CD14-positive monocyte (primary cell): Measurements from ENCODE around the gene ARHGAP44. TPM values are rescaled to one million over a fixed set of nuclear protein-coding genes. Genes with fewer than 3 reads are reported as not detected.

Experiments
- DNase-seq, 3 donors: peaks; one replicate each; pipeline ENCODE4 v3.0.0-alpha.2; 2011 to 2022
- H2AFZ ChIP-seq: 2 replicates; pipeline ENCODE4 v1.6.0; 2012; ENCODE audit warnings: mild to moderate bottlenecking, low read depth, low read length, inconsistent platforms; ENCODE audit not compliant: insufficient read depth, poor library complexity, severe bottlenecking
- H3K27ac ChIP-seq, 2 donors: 1 replicate in 1 of 2; 2 replicates in 1 of 2; pipeline ENCODE4 v1.5.1; 2012 to 2013; ENCODE audit warnings: low read length in 2 of 2, control low read depth in 1 of 2, inconsistent platforms in 1 of 2, low read depth in 1 of 2, mild to moderate bottlenecking in 1 of 2
- H3K27me3 ChIP-seq, 2 donors: one replicate each; pipeline versions ENCODE4 v1.6.0 to v1.6.1; 2011 to 2013; ENCODE audit warnings: low read length in 2 of 2; ENCODE audit not compliant: control insufficient read depth in 2 of 2, insufficient read depth in 2 of 2
- H3K36me3 ChIP-seq, 2 donors: replicated peaks in 1 of 2; 1 replicate in 1 of 2; 2 replicates in 1 of 2; pipeline versions ENCODE4 v1.5.1 to v1.6.1; 2012 to 2013; ENCODE audit warnings: low read length in 2 of 2, control low read depth in 1 of 2, inconsistent platforms in 1 of 2, mild to moderate bottlenecking in 1 of 2; ENCODE audit not compliant: insufficient read depth in 2 of 2, control insufficient read depth in 1 of 2
- H3K4me1 ChIP-seq, 2 donors: 1 replicate in 1 of 2; 2 replicates in 1 of 2; pipeline versions ENCODE4 v1.5.1 to v1.6.1; 2012 to 2013; ENCODE audit warnings: low read length in 2 of 2, control low read depth in 1 of 2, inconsistent platforms in 1 of 2, mild to moderate bottlenecking in 1 of 2, moderate library complexity in 1 of 2; ENCODE audit not compliant: insufficient read depth in 2 of 2, control insufficient read depth in 1 of 2
- H3K4me2 ChIP-seq: replicated peaks from 2 replicates; pipeline ENCODE3; 2012; ENCODE audit warnings: low read length, moderate library complexity, mild to moderate bottlenecking; ENCODE audit not compliant: poor library complexity, severe bottlenecking; ENCODE audit errors: extremely low read depth
- H3K4me3 ChIP-seq, 3 experiments: fragments of 200-600 bp in 1 of 3; sonication (generic) in 1 of 3; replicated peaks in 1 of 3; 1 replicate in 2 of 3; 2 replicates in 1 of 3; pipeline ENCODE4 v1.5.1; 2011 to 2013; ENCODE audit warnings: low read length in 3 of 3, mild to moderate bottlenecking in 3 of 3, control low read depth in 2 of 3, low read depth in 2 of 3, inconsistent platforms in 1 of 3, moderate library complexity in 1 of 3
- H3K79me2 ChIP-seq: 2 replicates; pipeline ENCODE4 v1.6.0; 2012; ENCODE audit warnings: mild to moderate bottlenecking, control low read depth, inconsistent platforms, low read length, moderate library complexity; ENCODE audit not compliant: insufficient read depth
- H3K9ac ChIP-seq: 2 replicates; pipeline ENCODE4 v1.6.0; 2017; ENCODE audit warnings: low read length, mild to moderate bottlenecking; ENCODE audit not compliant: insufficient read depth, poor library complexity, severe bottlenecking
- H3K9me3 ChIP-seq, 2 donors: replicated peaks in 1 of 2; 1 replicate in 1 of 2; 2 replicates in 1 of 2; pipeline versions ENCODE4 v1.5.1 to v1.6.1; 2012 to 2013; ENCODE audit warnings: low read length in 2 of 2, control low read depth in 1 of 2; ENCODE audit not compliant: control insufficient read depth in 1 of 2, insufficient read depth in 1 of 2
- H4K20me1 ChIP-seq: 2 replicates; pipeline ENCODE4 v1.6.0; 2012; ENCODE audit warnings: mild to moderate bottlenecking, low read length, control low read depth, moderate library complexity; ENCODE audit not compliant: insufficient read depth
- H3K27ac Mint-ChIP-seq, 7 donors: one replicate each; pipeline ENCODE4 v1.8.0; 2020; ENCODE audit warnings: mild to moderate bottlenecking in 7 of 7, mixed read lengths in 7 of 7, moderate library complexity in 6 of 7, inconsistent platforms in 2 of 7
- H3K27me3 Mint-ChIP-seq, 3 donors: one replicate each; pipeline ENCODE4 v1.8.0; 2021 to 2022; ENCODE audit warnings: low read depth in 3 of 3, mild to moderate bottlenecking in 3 of 3, mixed read lengths in 3 of 3, moderate library complexity in 3 of 3, inconsistent platforms in 1 of 3
- H3K36me3 Mint-ChIP-seq, 2 donors: one replicate each; pipeline ENCODE4 v1.8.0; 2020; ENCODE audit warnings: mixed read lengths in 2 of 2, inconsistent platforms in 1 of 2, mild to moderate bottlenecking in 1 of 2
- H3K4me1 Mint-ChIP-seq: one replicate; pipeline ENCODE4 v1.8.0; 2020; ENCODE audit warnings: mild to moderate bottlenecking, mixed read lengths
- H3K4me3 Mint-ChIP-seq, 2 donors: one replicate each; pipeline ENCODE4 v1.8.0; 2020; ENCODE audit warnings: mild to moderate bottlenecking in 2 of 2, mixed read lengths in 2 of 2, moderate library complexity in 1 of 2
- H3K9me3 Mint-ChIP-seq, 7 donors: one replicate each; pipeline ENCODE4 v1.8.0; 2020 to 2022; ENCODE audit warnings: mixed read lengths in 7 of 7, mild to moderate bottlenecking in 6 of 7, moderate library complexity in 6 of 7, inconsistent platforms in 2 of 7
- CTCF ChIP-seq: fragments of 200-600 bp; IDR thresholded peaks from one replicate; pipeline ENCODE4 v1.8.0; 2022; ENCODE audit warnings: antibody characterized with exemption, mild to moderate bottlenecking
- WGBS: methylation state at CpG from one replicate; pipeline ENCODE4 v1.1.5; 2013; ENCODE audit warnings: missing lambda C conversion rate; ENCODE audit not compliant: insufficient coverage; 5-methylcytosine and 5-hydroxymethylcytosine counted together
- intact Hi-C, 2 donors: fragments of 100-400 bp; cut with micrococcal nuclease; formaldehyde crosslinking; loops; one replicate each; pipeline versions ENCODE4 v1.15.0 to v1.15.1; 2023
- polyA plus RNA-seq, 3 donors: library from polyadenylated mRNA; depleted of rRNA in 1 of 3; unstranded in 2 of 3; stranded (reverse) in 1 of 3; fragments of 300-500 nt in 2 of 3; fragments of >200 nt in 1 of 3; fragmentation: Illumina TruSeq in 2 of 3; gene quantifications; 1 replicate in 2 of 3; 2 replicates in 1 of 3; pipeline ENCODE4 v1.2.3, GENCODE V29; 2012 to 2021

ARHGAP44 gene
- polyA plus RNA-seq, 3 donors = not detected

- H3K9me3 Mint-ChIP-seq = peaks cover 0 to 4% (median 0%) of the 10 kb centered on the region in 7 donors
- WGBS = 44% methylated on average over 13 of the region's 19 CpGs
- H3K4me2 ChIP-seq = no peak overlapping the region
These were observed 235.4 kb downstream of the ARHGAP44 start for GRCh38 chr17:13024526-13025257.

GRCh38 chr17:13025258-13025627 lies 235.9 kb downstream of the ARHGAP44 start:
- H3K27me3 Mint-ChIP-seq = peaks cover 0 to 8% (median 3%) of the 10 kb centered on the region in 3 donors
- H3K4me1 Mint-ChIP-seq = peaks cover 16% of the 10 kb centered on the region
- no peak overlapping the region for H2AFZ ChIP-seq
- H3K79me2 ChIP-seq = no peaks in the 10 kb centered on the region
- peaks cover 0 to 4% (median 0%) of the 10 kb centered on the region in 7 donors for H3K9me3 Mint-ChIP-seq
- intact Hi-C loops = no loop called here
- H3K4me3 ChIP-seq = no peak overlapping the region
- no peaks in the 10 kb centered on the region for H3K9me3 ChIP-seq
- no peak overlapping the region for H3K27ac ChIP-seq
- WGBS = 71% methylated on average over 5 of the region's 5 CpGs
- H3K9ac ChIP-seq = no peak overlapping the region
- TF ChIP-seq CTCF = no peak
- no peaks in the 10 kb centered on the region for H3K36me3 Mint-ChIP-seq
- H3K4me2 ChIP-seq = no peak overlapping the region
- no peaks in the 10 kb centered on the region for H3K36me3 ChIP-seq
- peaks cover 0 to 4% of the 10 kb centered on the region in 2 donors for H3K4me1 ChIP-seq
- peak overlapping the region in 1 of 7 donors; percentile 14 for H3K27ac Mint-ChIP-seq
- no peaks in the 10 kb centered on the region for H3K27me3 ChIP-seq
- no peak overlapping the region for H3K4me3 Mint-ChIP-seq
- H4K20me1 ChIP-seq = no peaks in the 10 kb centered on the region
- DNase-seq = no peak

More at GRCh38 chr17:13024526-13025257, 235.4 kb downstream of the ARHGAP44 start:
- Mint-ChIP-seq H3K27ac (peak overlapping the region in 2 of 7 donors; percentile 14 to 36), H3K27me3 (peaks cover 0 to 8% (median 3%) of the 10 kb centered on the region in 3 donors), H3K4me1 (peaks cover 16% of the 10 kb centered on the region), H3K36me3 (no peaks in the 10 kb centered on the region), H3K4me3 (peak overlapping the region in 1 of 2 donors; percentile 1)
- Histone ChIP-seq H3K9ac (no peak overlapping the region), H3K36me3 (no peaks in the 10 kb centered on the region), H4K20me1 (no peaks in the 10 kb centered on the region), H3K27me3 (no peaks in the 10 kb centered on the region), H3K4me1 (peaks cover 0 to 4% of the 10 kb centered on the region in 2 donors), H3K79me2 (no peaks in the 10 kb centered on the region), H3K27ac (no peak overlapping the region), H3K4me3 (no peak overlapping the region), H2AFZ (no peak overlapping the region), H3K9me3 (no peaks in the 10 kb centered on the region)
- TF ChIP-seq CTCF = peak; percentile 94
- DNase-seq = peak; percentile 44 to 51 (median 48)
- intact Hi-C loops = no loop called here
